IMR-90 (cell line): ENCODE data around the gene CLIC4. TPM values are rescaled to one million over a fixed set of nuclear protein-coding genes. Genes with fewer than 3 reads are reported as not detected.

Experiments
- ATAC-seq: fragments of 200-7000 bp; cut with Tn5 transposase; 2 replicates; pipeline ENCODE4 v1.9.1; 2020; ENCODE audit warnings: low read depth, mild to moderate bottlenecking, moderate library complexity
- BruUV-seq: library from RNA; stranded (reverse); fragments of 400-500 nt; replicated peaks from 2 replicates; lab custom pipeline; 2021; lab: Mats Ljungman, UMichigan
- CTCF ChIA-PET: fragments of 300-600 bp; formaldehyde crosslinking; extraction: SDS; loops from one replicate; lab custom pipeline; 2021; ENCODE audit warnings: antibody characterized with exemption; lab: Yijun Ruan, JAX
- POLR2A ChIA-PET: fragments of 300-600 bp; sonication (Branson Sonifier 250); formaldehyde crosslinking; loops from one replicate; lab custom pipeline; 2022; ENCODE audit warnings: antibody characterized with exemption; ENCODE audit not compliant: unreplicated experiment; lab: Charles Lee
- DNase-seq: peaks from one replicate; pipeline ENCODE4 v3.0.0; 2013
- H2AFZ ChIP-seq: replicated peaks from 2 replicates; pipeline ENCODE3; 2013; ENCODE audit warnings: low read length, mild to moderate bottlenecking; ENCODE audit not compliant: poor library complexity
- H2AK5ac ChIP-seq: 2 replicates; pipeline ENCODE4 v1.6.1; 2013; ENCODE audit warnings: low read depth, low read length, inconsistent platforms
- H2AK9ac ChIP-seq: replicated peaks from 2 replicates; pipeline ENCODE3; 2013; ENCODE audit warnings: mild to moderate bottlenecking, low read depth, low read length, moderate library complexity; ENCODE audit not compliant: poor library complexity
- H2BK120ac ChIP-seq: 2 replicates; pipeline ENCODE4 v1.6.1; 2013; ENCODE audit warnings: low read depth, low read length, inconsistent platforms
- H2BK15ac ChIP-seq: 3 replicates; pipeline ENCODE4 v1.6.1; 2013; ENCODE audit warnings: low read depth, low read length, inconsistent platforms
- H2BK20ac ChIP-seq: 2 replicates; pipeline ENCODE4 v1.6.1; 2013; ENCODE audit warnings: low read depth, mild to moderate bottlenecking, inconsistent platforms, low read length, moderate library complexity
- H2BK5ac ChIP-seq: 2 replicates; pipeline ENCODE4 v1.6.1; 2013; ENCODE audit warnings: mild to moderate bottlenecking, low read depth, low read length, inconsistent platforms; ENCODE audit not compliant: poor library complexity, severe bottlenecking
- H3K14ac ChIP-seq: replicated peaks from 2 replicates; pipeline ENCODE4 v1.6.1; 2013; ENCODE audit warnings: low read depth, low read length, inconsistent platforms
- H3K18ac ChIP-seq: 2 replicates; pipeline ENCODE4 v1.6.1; 2013; ENCODE audit warnings: low read depth, low read length, control low read depth
- H3K23ac ChIP-seq: 2 replicates; pipeline ENCODE4 v1.6.1; 2013; ENCODE audit warnings: low read depth, low read length, inconsistent platforms
- H3K27ac ChIP-seq: 2 replicates; pipeline ENCODE4 v1.5.1; 2013; ENCODE audit warnings: mild to moderate bottlenecking, control low read depth, low read length; ENCODE audit not compliant: insufficient read depth
- H3K27me3 ChIP-seq: 2 replicates; pipeline ENCODE4 v1.6.1; 2013; ENCODE audit warnings: low read length; ENCODE audit not compliant: control insufficient read depth, insufficient read depth
- H3K36me3 ChIP-seq: 2 replicates; pipeline ENCODE4 v1.6.1; 2013; ENCODE audit warnings: low read length, mixed read lengths; ENCODE audit not compliant: control insufficient read depth, insufficient read depth
- H3K4ac ChIP-seq: 2 replicates; pipeline ENCODE4 v1.6.1; 2013; ENCODE audit warnings: low read depth, low read length, inconsistent platforms
- H3K4me1 ChIP-seq: 2 replicates; pipeline ENCODE4 v1.6.1; 2013; ENCODE audit warnings: low read length, mixed read lengths; ENCODE audit not compliant: control insufficient read depth, insufficient read depth
- H3K4me2 ChIP-seq: 2 replicates; pipeline ENCODE4 v1.6.1; 2013; ENCODE audit warnings: low read depth, mild to moderate bottlenecking, control low read depth, low read length, moderate library complexity
- H3K4me3 ChIP-seq: 2 replicates; pipeline ENCODE4 v1.5.1; 2013; ENCODE audit warnings: low read depth, mild to moderate bottlenecking, control low read depth, low read length, moderate library complexity; ENCODE audit not compliant: insufficient read depth
- H3K56ac ChIP-seq: 2 replicates; pipeline ENCODE4 v1.6.1; 2013; ENCODE audit warnings: low read length, inconsistent platforms; ENCODE audit not compliant: insufficient read depth; ENCODE audit errors: extremely low read depth
- H3K79me1 ChIP-seq, 2 experiments: 2 replicates each; pipeline ENCODE4 v1.6.1; 2013; ENCODE audit warnings: low read length in 2 of 2, inconsistent platforms in 1 of 2, low read depth in 1 of 2
- H3K9ac ChIP-seq: 2 replicates; pipeline ENCODE4 v1.6.1; 2013; ENCODE audit warnings: low read depth, low read length, control low read depth
- H3K9me1 ChIP-seq: 2 replicates; pipeline ENCODE4 v1.6.1; 2013; ENCODE audit warnings: low read length, inconsistent platforms; ENCODE audit not compliant: insufficient read depth
- H3K9me3 ChIP-seq: 2 replicates; pipeline ENCODE4 v1.6.1; 2013; ENCODE audit warnings: low read length; ENCODE audit not compliant: control insufficient read depth, insufficient read depth
- H4K20me1 ChIP-seq: 2 replicates; pipeline ENCODE4 v1.6.1; 2013; ENCODE audit warnings: low read length, inconsistent platforms; ENCODE audit not compliant: insufficient read depth
- H4K5ac ChIP-seq: 2 replicates; pipeline ENCODE4 v1.6.1; 2013; ENCODE audit warnings: mild to moderate bottlenecking, low read depth, low read length, control low read depth
- H4K8ac ChIP-seq, 2 experiments: 2 replicates each; pipeline ENCODE4 v1.6.1; 2013; ENCODE audit warnings: low read depth in 2 of 2, low read length in 2 of 2, control low read depth in 1 of 2, inconsistent platforms in 1 of 2
- H4K91ac ChIP-seq: 2 replicates; pipeline ENCODE4 v1.6.1; 2013; ENCODE audit warnings: low read depth, low read length, inconsistent platforms; ENCODE audit not compliant: insufficient read depth
- CEBPB ChIP-seq: IDR thresholded peaks from 2 replicates; pipeline ENCODE4 v1.6.1; 2012; ENCODE audit warnings: low read depth, low read length, improper control_type of control experiment
- CTCF ChIP-seq: conservative IDR thresholded peaks from 2 replicates; pipeline ENCODE4 v1.5.1; 2012; ENCODE audit warnings: mild to moderate bottlenecking, low read depth, low read length, improper control_type of control experiment
- FOS ChIP-seq: fragments of 150-350 bp; IDR thresholded peaks from 2 replicates; pipeline ENCODE4 v1.6.1; 2016; ENCODE audit warnings: low read depth, low read length
- MAZ ChIP-seq: IDR thresholded peaks from 2 replicates; pipeline ENCODE4 v1.6.1; 2012; ENCODE audit warnings: low read depth, mild to moderate bottlenecking, low read length, improper control_type of control experiment, moderate library complexity, borderline replicate concordance
- POLR2A ChIP-seq: IDR thresholded peaks from 2 replicates; pipeline ENCODE4 v1.6.1; 2012; ENCODE audit warnings: mild to moderate bottlenecking, low read depth, low read length
- RAD21 ChIP-seq: IDR thresholded peaks from 2 replicates; pipeline ENCODE4 v1.6.1; 2012; ENCODE audit warnings: low read length, improper control_type of control experiment
- RCOR1 ChIP-seq: IDR thresholded peaks from 2 replicates; pipeline ENCODE4 v1.6.1; 2012; ENCODE audit warnings: mild to moderate bottlenecking, low read length, improper control_type of control experiment; ENCODE audit not compliant: insufficient replicate concordance
- SMC3 ChIP-seq: fragments of 150-350 bp; IDR thresholded peaks from 2 replicates; pipeline ENCODE4 v1.6.1; 2016; ENCODE audit warnings: low read depth, mild to moderate bottlenecking, antibody characterized with exemption, low read length, moderate library complexity
- USF2 ChIP-seq: fragments of 150-350 bp; IDR thresholded peaks from 2 replicates; pipeline ENCODE4 v1.6.1; 2017; ENCODE audit warnings: mild to moderate bottlenecking, antibody characterized with exemption, low read length, low read depth
- WGBS, 2 experiments: methylation state at CpG; one replicate each; pipeline versions ENCODE4 v1.1.5 to v1.1.7; 2013; ENCODE audit warnings: missing lambda C conversion rate in 2 of 2; ENCODE audit not compliant: insufficient read length in 1 of 2; ENCODE audit errors: extremely low coverage in 2 of 2; 5-methylcytosine and 5-hydroxymethylcytosine counted together
- dilution Hi-C: fragments of 300-500 bp; cut with HindIII; formaldehyde crosslinking; loops from one replicate; pipeline ENCODE4 v1.14.3; 2018; ENCODE audit warnings: low sequenced_read_pairs; ENCODE audit not compliant: unreplicated experiment
- in situ Hi-C: fragments of 300-500 bp; cut with MboI; formaldehyde crosslinking; loops from 3 replicates; pipeline ENCODE4 v1.14.3; 2019; ENCODE audit warnings: low sequenced_read_pairs, inconsistent platforms, mixed read lengths
- intact Hi-C: fragments of 100-400 bp; cut with micrococcal nuclease; formaldehyde crosslinking; loops from 2 replicates; pipeline ENCODE4 v1.10.0; 2022
- polyA plus RNA-seq, 3 experiments: library from polyadenylated mRNA; depleted of rRNA; stranded (reverse); fragments of >200 nt; gene quantifications; 2 replicates each; pipeline ENCODE4 v1.2.3, GENCODE V29; 2012; ENCODE audit warnings: low replicate concordance in 1 of 3
- total RNA-seq: library from RNA; depleted of rRNA; stranded (reverse); fragments of >200 nt; gene quantifications from 2 replicates; pipeline ENCODE4 v1.2.3, GENCODE V29; 2012
- TF ChIP-seq, protein P1 (sequence below): fragments of 150-350 bp; IDR thresholded peaks from 2 replicates; pipeline ENCODE4 v1.6.1; 2016; ENCODE audit warnings: low read depth, mild to moderate bottlenecking, low read length, moderate library complexity, borderline replicate concordance

The CLIC4 gene
- total and polyA plus RNA-seq, 2 of the 4 experiments (the other 2 are of a cell fraction): 242 to 392 TPM

GRCh38 chr1:24801176-24801575, 55.9 kb downstream of the CLIC4 start:
- ChIA-PET POLR2A (no interaction called here), CTCF (interaction anchor here (0.6 kb wide), 1 partner anchor 113 kb away, joined by 4 read pairs; no protein-coding TSS in a partner anchor)
- H3K4ac ChIP-seq: no peak overlapping the region
- H2BK20ac ChIP-seq: no peak overlapping the region
- no peak overlapping the region for H2AK9ac ChIP-seq
- dilution Hi-C loops: loop anchor here (10.0 kb wide), 1 partner anchor 46 kb away; no protein-coding TSS in a partner anchor
- no peaks in the 10 kb centered on the region for H3K27me3 ChIP-seq
- H3K36me3 ChIP-seq: peaks cover 10% of the 10 kb centered on the region
- in situ Hi-C loops: no loop called here
- no peak overlapping the region for H3K18ac ChIP-seq
- H3K4me2 ChIP-seq: no peak overlapping the region
- peak overlapping the region in 1 of 2 experiments; percentile 9; a peak in 1 of 4 replicates for H4K8ac ChIP-seq
- peak overlapping the region; percentile 33; the same call in 1 of the 2 replicates for H3K27ac ChIP-seq
- H3K4me3 ChIP-seq: no peak overlapping the region
- no peak for ATAC-seq
- intact Hi-C loops: no loop called here
- H4K91ac ChIP-seq: no peak overlapping the region
- H2BK15ac ChIP-seq: no peak overlapping the region
- H3K56ac ChIP-seq: no peak overlapping the region
- H2AK5ac ChIP-seq: no peak overlapping the region
- peaks cover 0 to 44% of the 10 kb centered on the region in 2 experiments; a peak in 2 of 4 replicates for H3K79me1 ChIP-seq
- no peak for TF ChIP-seq USF2
- TF ChIP-seq RAD21: no peak
- no peak for TF ChIP-seq SMC3
- no peak for TF ChIP-seq POLR2A
- no peak for TF ChIP-seq FOS
- TF ChIP-seq CEBPB: no peak
- TF ChIP-seq MAZ: no peak
- TF ChIP-seq CTCF: no peak
- TF ChIP-seq, protein P1, sequence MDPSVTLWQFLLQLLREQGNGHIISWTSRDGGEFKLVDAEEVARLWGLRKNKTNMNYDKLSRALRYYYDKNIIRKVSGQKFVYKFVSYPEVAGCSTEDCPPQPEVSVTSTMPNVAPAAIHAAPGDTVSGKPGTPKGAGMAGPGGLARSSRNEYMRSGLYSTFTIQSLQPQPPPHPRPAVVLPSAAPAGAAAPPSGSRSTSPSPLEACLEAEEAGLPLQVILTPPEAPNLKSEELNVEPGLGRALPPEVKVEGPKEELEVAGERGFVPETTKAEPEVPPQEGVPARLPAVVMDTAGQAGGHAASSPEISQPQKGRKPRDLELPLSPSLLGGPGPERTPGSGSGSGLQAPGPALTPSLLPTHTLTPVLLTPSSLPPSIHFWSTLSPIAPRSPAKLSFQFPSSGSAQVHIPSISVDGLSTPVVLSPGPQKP: no peak
- TF ChIP-seq RCOR1: no peak
- H2BK5ac ChIP-seq: peak overlapping the region; percentile 17
- no peak overlapping the region for H3K14ac ChIP-seq
- DNase-seq: no peak
- BruUV-seq: no TSS peak
- H3K9me1 ChIP-seq: peaks cover 4% of the 10 kb centered on the region
- no peak overlapping the region for H3K23ac ChIP-seq
- H4K20me1 ChIP-seq: peaks cover 67% of the 10 kb centered on the region
- H2AFZ ChIP-seq: no peak overlapping the region
- no peak overlapping the region for H2BK120ac ChIP-seq
- H3K9me3 ChIP-seq: no peaks in the 10 kb centered on the region
- H3K4me1 ChIP-seq: peaks cover 2% of the 10 kb centered on the region; the same call in 1 of the 2 replicates
- no CpG with 5 or more reads among the region's 1 CpG for WGBS, 2 experiments
- no peak overlapping the region for H3K9ac ChIP-seq
- no peak overlapping the region for H4K5ac ChIP-seq
